Vagina (tissue), 2 donors: Measurements from ENCODE around the gene PGAP6.

Source experiments
- CTCF ChIP-seq, 3 experiments: fragments of 450-650 bp in 2 of 3; fragments of 200-600 bp in 1 of 3; sonication (generic) in 1 of 3; IDR thresholded peaks; one replicate each; pipeline ENCODE4 v1.5.1; 2017 to 2019; ENCODE audit warnings: antibody characterized with exemption in 3 of 3, mild to moderate bottlenecking in 2 of 3, moderate library complexity in 2 of 3
- POLR2A ChIP-seq, 2 donors: fragments of 450-650 bp; IDR thresholded peaks; one replicate each; pipeline ENCODE4 v1.6.1; 2017; ENCODE audit warnings: antibody characterized with exemption in 2 of 2, mild to moderate bottlenecking in 2 of 2, moderate library complexity in 2 of 2
- POLR2AphosphoS5 ChIP-seq, 2 donors: sonication (generic); formaldehyde crosslinking; IDR thresholded peaks; one replicate each; pipeline ENCODE4 v1.9.0; 2017; ENCODE audit warnings: antibody characterized with exemption in 2 of 2, mild to moderate bottlenecking in 2 of 2, low read depth in 1 of 2; ENCODE audit not compliant: insufficient read depth in 1 of 2

- no peak for TF ChIP-seq CTCF (IDR thresholded peaks at IDR 0.05)
- TF ChIP-seq POLR2A (IDR thresholded peaks at IDR 0.05): no peak
- no peak for TF ChIP-seq POLR2AphosphoS5 (IDR thresholded peaks at IDR 0.05; ENCODE audit: insufficient read depth in 1 of 2, low read depth in 1 of 2)
Observed at GRCh38 chr16:386641-387156, 4.9 kb upstream of the PGAP6 start.
